Hematopoietic multipotent progenitor cell treated with erythropoietin and hydrocortisone succinate and interleukin-3 and kit ligand, for 4 days (in vitro differentiated cells): ENCODE data around the gene RIMS4.

Experiments
- DNase-seq: peaks from one replicate; pipeline ENCODE4 v3.0.0-alpha.2; 2015

Gene RIMS4

GRCh38 chr20:44810391-44811149 lies at the start of gene RIMS4:
RIMS4 (minus strand) TSS chr20:44810546; CDS start chr20:44810271, 275 bp downstream.
- DNase-seq: peak; percentile 18

GRCh38 chr20:44858606-44859360 lies 48.4 kb upstream of the RIMS4 start:
- DNase-seq: peak; percentile 18

- peak; percentile 27 for DNase-seq
These were observed 46.6 kb upstream of the RIMS4 start for GRCh38 chr20:44856856-44857448.

- DNase-seq: no peak
These were observed 46.1 kb upstream of the RIMS4 start for GRCh38 chr20:44856442-44856841.

- DNase-seq: no peak
These were observed 41.2 kb upstream of the RIMS4 start for GRCh38 chr20:44851545-44851944.

GRCh38 chr20:44850837-44851236 lies 40.5 kb upstream of the RIMS4 start:
- DNase-seq: no peak

GRCh38 chr20:44850272-44850671 lies 39.9 kb upstream of the RIMS4 start:
- DNase-seq: no peak

- DNase-seq: no peak
These were observed 39.4 kb upstream of the RIMS4 start for GRCh38 chr20:44849703-44850102.

- no peak for DNase-seq
These were observed 38.1 kb upstream of the RIMS4 start for GRCh38 chr20:44848254-44849015.

- DNase-seq: no peak
These were observed 33.5 kb upstream of the RIMS4 start for GRCh38 chr20:44843876-44844275.

GRCh38 chr20:44841955-44842354 lies 31.6 kb upstream of the RIMS4 start:
- no peak for DNase-seq

- DNase-seq: no peak
These were observed 30.5 kb upstream of the RIMS4 start for GRCh38 chr20:44840826-44841225.

GRCh38 chr20:44839481-44839880 lies 29.1 kb upstream of the RIMS4 start:
- DNase-seq: no peak

GRCh38 chr20:44838521-44838920 lies 28.2 kb upstream of the RIMS4 start:
- DNase-seq: no peak

GRCh38 chr20:44837946-44838345 lies 27.6 kb upstream of the RIMS4 start:
- no peak for DNase-seq

- no peak for DNase-seq
These were observed 26.3 kb upstream of the RIMS4 start for GRCh38 chr20:44836601-44837120.

- no peak for DNase-seq
These were observed 25.4 kb upstream of the RIMS4 start for GRCh38 chr20:44835661-44836221.

GRCh38 chr20:44835116-44835515 lies 24.8 kb upstream of the RIMS4 start:
- DNase-seq: no peak

- no peak for DNase-seq
These were observed 24.3 kb upstream of the RIMS4 start for GRCh38 chr20:44834693-44835092.

- DNase-seq: no peak
These were observed 23.1 kb upstream of the RIMS4 start for GRCh38 chr20:44833437-44833836.

GRCh38 chr20:44832724-44833123 lies 22.4 kb upstream of the RIMS4 start:
- DNase-seq: no peak

- no peak for DNase-seq
These were observed 20.6 kb upstream of the RIMS4 start for GRCh38 chr20:44830995-44831394.

GRCh38 chr20:44830523-44830922 lies 20.2 kb upstream of the RIMS4 start:
- no peak for DNase-seq
